Smooth muscle cell (in vitro differentiated cells): Measurements from ENCODE around the gene EP400. TPM values are rescaled to one million over a fixed set of nuclear protein-coding genes. Genes with fewer than 3 reads are reported as not detected.

Experiments
- DNase-seq: peaks from one replicate; lab custom pipeline; 2025; ENCODE audit not compliant: unreplicated experiment; lab: John Stamatoyannopoulos, UW
- H2AFZ ChIP-seq: fragments of 200-600 bp; sonication (generic); 2 replicates; pipeline ENCODE4 v1.6.0; 2016; ENCODE audit warnings: antibody characterized with exemption, low read depth, mild to moderate bottlenecking
- H3F3A ChIP-seq: fragments of 200-600 bp; sonication (generic); 2 replicates; pipeline ENCODE4 v1.6.0; 2017; ENCODE audit warnings: antibody characterized with exemption, low read depth
- H3K27ac ChIP-seq: fragments of 200-600 bp; sonication (generic); 2 replicates; pipeline ENCODE4 v1.5.1; 2016; ENCODE audit warnings: low read depth, mild to moderate bottlenecking
- H3K27me3 ChIP-seq: fragments of 200-600 bp; sonication (generic); 2 replicates; pipeline ENCODE4 v1.6.1; 2016; ENCODE audit warnings: low read depth, mild to moderate bottlenecking
- H3K36me3 ChIP-seq: fragments of 200-600 bp; sonication (generic); 2 replicates; pipeline ENCODE4 v1.5.1; 2016; ENCODE audit warnings: low read depth
- H3K4me1 ChIP-seq: fragments of 200-600 bp; sonication (generic); 2 replicates; pipeline ENCODE4 v1.5.1; 2016; ENCODE audit warnings: low read depth
- H3K4me2 ChIP-seq: fragments of 200-600 bp; sonication (generic); 2 replicates; pipeline ENCODE4 v1.6.0; 2016; ENCODE audit warnings: mild to moderate bottlenecking
- H3K4me3 ChIP-seq: fragments of 200-600 bp; sonication (generic); 2 replicates; pipeline ENCODE4 v1.5.1; 2016; ENCODE audit warnings: mild to moderate bottlenecking
- H3K79me2 ChIP-seq: fragments of 200-600 bp; sonication (generic); 2 replicates; pipeline ENCODE4 v1.6.0; 2016; ENCODE audit warnings: low read depth, mild to moderate bottlenecking
- H3K9ac ChIP-seq: fragments of 200-600 bp; sonication (generic); 2 replicates; pipeline ENCODE4 v1.6.0; 2016; ENCODE audit warnings: low read depth
- H3K9me3 ChIP-seq: fragments of 200-600 bp; sonication (generic); replicated peaks from 2 replicates; pipeline ENCODE4 v1.5.1; 2016; ENCODE audit warnings: low read depth
- H4K20me1 ChIP-seq: fragments of 200-600 bp; sonication (generic); 2 replicates; pipeline ENCODE4 v1.6.0; 2016; ENCODE audit warnings: low read depth
- CTCF ChIP-seq: fragments of 200-600 bp; sonication (generic); IDR thresholded peaks from 2 replicates; pipeline ENCODE4 v1.5.1; 2017; ENCODE audit warnings: borderline replicate concordance, mild to moderate bottlenecking, antibody characterized with exemption; ENCODE audit not compliant: insufficient read depth, poor library complexity, severe bottlenecking
- WGBS: methylation state at CpG from one replicate; pipeline ENCODE4 v1.1.7; 2016; ENCODE audit warnings: low lambda C conversion rate; 5-methylcytosine and 5-hydroxymethylcytosine counted together
- polyA plus RNA-seq: library from polyadenylated mRNA; unstranded; fragments of >200 nt; fragmentation: Nextera tagmentation; extraction: Ambion mirVana; gene quantifications from 2 replicates; pipeline ENCODE4 v1.2.1, GENCODE V29; 2016
- total RNA-seq: library from RNA; depleted of rRNA; stranded (reverse); fragments of >200 nt; gene quantifications from 2 replicates; pipeline ENCODE4 v1.2.3, GENCODE V29; 2014

Gene EP400
- total and polyA plus RNA-seq, 2 experiments from 2014 or later: 6.6 to 13.6 TPM

- Histone ChIP-seq H4K20me1 (peaks cover 34% of the 10 kb centered on the region), H2AFZ (no peak overlapping the region), H3K27ac (peak overlapping the region; percentile 66), H3F3A (no peaks in the 10 kb centered on the region), H3K4me1 (no peaks in the 10 kb centered on the region), H3K9ac (no peak overlapping the region), H3K9me3 (no peaks in the 10 kb centered on the region), H3K4me3 (no peak overlapping the region), H3K27me3 (no peaks in the 10 kb centered on the region), H3K79me2 (no peaks in the 10 kb centered on the region), H3K4me2 (peak overlapping the region; percentile 4), H3K36me3 (no peaks in the 10 kb centered on the region)
- TF ChIP-seq CTCF: no peak
- no peak for DNase-seq
- WGBS: 80% methylated on average over 22 of the region's 23 CpGs
These were observed 39.3 kb upstream of the EP400 start for GRCh38 chr12:131910302-131911027.

- Histone ChIP-seq H3K27ac (peak overlapping the region; percentile 66), H3K27me3 (no peaks in the 10 kb centered on the region), H3K9ac (no peak overlapping the region), H3K36me3 (no peaks in the 10 kb centered on the region), H2AFZ (no peak overlapping the region), H4K20me1 (peaks cover 27% of the 10 kb centered on the region), H3K4me1 (no peaks in the 10 kb centered on the region), H3K4me3 (no peak overlapping the region), H3K4me2 (peak overlapping the region; percentile 4), H3K9me3 (no peaks in the 10 kb centered on the region), H3F3A (no peaks in the 10 kb centered on the region), H3K79me2 (no peaks in the 10 kb centered on the region)
- TF ChIP-seq CTCF: no peak
- DNase-seq: no peak
- 90% methylated on average over 16 of the region's 17 CpGs for WGBS
These were observed 38.6 kb upstream of the EP400 start for GRCh38 chr12:131911028-131911650.

GRCh38 chr12:131911851-131912477 lies 37.8 kb upstream of the EP400 start:
- TF ChIP-seq CTCF: no peak
- Histone ChIP-seq H3K36me3 (no peaks in the 10 kb centered on the region), H3F3A (no peaks in the 10 kb centered on the region), H3K9me3 (no peaks in the 10 kb centered on the region), H4K20me1 (peaks cover 19% of the 10 kb centered on the region), H3K4me3 (no peak overlapping the region), H3K79me2 (no peaks in the 10 kb centered on the region), H2AFZ (no peak overlapping the region), H3K27me3 (no peaks in the 10 kb centered on the region), H3K9ac (no peak overlapping the region), H3K4me1 (no peaks in the 10 kb centered on the region), H3K4me2 (peak overlapping the region; percentile 64), H3K27ac (peak overlapping the region; percentile 70)
- no peak for DNase-seq
- 91% methylated on average over 22 of the region's 22 CpGs for WGBS
